Fibroblast of skin of left quadriceps (primary cell): ENCODE results near the gene SLC35A2.
"Not testable (repeated sequence)": the region's sequence is repeated elsewhere in the genome, so short reads cannot be mapped to it uniquely, and the experiment has no call there.

Experiments
- DNase-seq, 2 experiments: peaks; one replicate each; pipeline ENCODE4 v3.0.0-alpha.2; 2013; ENCODE audit warnings: low read depth in 2 of 2

SLC35A2 gene

GRCh38 chrX:48902776-48903175 lies 8.7 kb downstream of the SLC35A2 start:
- DNase-seq: no peak

DNA sequence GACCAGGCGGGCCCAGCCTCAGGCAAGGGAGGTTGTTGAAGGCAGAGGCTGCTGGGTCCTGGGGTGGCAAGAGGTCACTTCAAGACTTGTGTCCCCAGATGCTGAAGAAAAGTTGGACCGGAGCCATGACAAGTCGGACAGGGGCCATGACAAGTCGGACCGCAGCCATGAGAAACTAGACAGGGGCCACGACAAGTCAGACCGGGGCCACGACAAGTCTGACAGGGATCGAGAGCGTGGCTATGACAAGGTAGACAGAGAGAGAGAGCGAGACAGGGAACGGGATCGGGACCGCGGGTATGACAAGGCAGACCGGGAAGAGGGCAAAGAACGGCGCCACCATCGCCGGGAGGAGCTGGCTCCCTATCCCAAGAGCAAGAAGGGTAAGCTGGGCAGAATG lies 9.3 kb downstream of the SLC35A2 start:
- no peak for DNase-seq

DNA sequence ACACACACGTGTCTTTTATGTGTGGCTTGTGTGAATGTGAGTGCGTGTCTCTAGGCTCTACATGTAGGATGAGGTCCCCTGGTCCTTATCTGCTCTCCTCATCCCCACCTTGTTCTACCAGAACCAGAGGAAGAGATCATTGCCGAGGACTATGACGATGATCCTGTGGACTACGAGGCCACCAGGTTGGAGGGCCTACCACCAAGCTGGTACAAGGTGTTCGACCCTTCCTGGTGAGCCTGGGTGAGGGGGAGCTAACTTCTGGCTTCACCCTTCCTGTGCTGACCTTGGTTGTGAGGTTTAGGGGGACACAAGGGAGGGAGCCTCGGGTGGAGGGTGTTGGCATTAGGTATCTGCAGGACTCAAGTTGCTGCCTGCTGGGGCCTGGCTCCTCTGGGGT lies 10.4 kb downstream of the SLC35A2 start:
- DNase-seq: no peak

DNA sequence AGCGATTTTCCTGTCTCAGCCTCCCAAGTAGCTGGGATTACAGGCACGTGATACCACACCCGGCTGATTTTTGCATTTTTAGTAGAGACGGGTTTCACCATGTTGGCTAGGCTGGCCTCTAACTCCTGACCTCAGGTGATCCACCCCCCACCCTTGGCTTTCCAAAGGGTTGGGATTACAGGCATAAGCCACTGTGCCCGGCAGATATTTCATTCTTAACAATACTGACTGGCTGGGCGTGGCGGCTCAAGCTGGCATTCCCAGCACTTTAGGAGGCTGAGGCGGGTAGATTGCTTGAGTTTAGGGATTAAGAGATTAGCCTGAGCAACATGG lies 12.4 kb downstream of the SLC35A2 start:
- no peak for DNase-seq

DNA sequence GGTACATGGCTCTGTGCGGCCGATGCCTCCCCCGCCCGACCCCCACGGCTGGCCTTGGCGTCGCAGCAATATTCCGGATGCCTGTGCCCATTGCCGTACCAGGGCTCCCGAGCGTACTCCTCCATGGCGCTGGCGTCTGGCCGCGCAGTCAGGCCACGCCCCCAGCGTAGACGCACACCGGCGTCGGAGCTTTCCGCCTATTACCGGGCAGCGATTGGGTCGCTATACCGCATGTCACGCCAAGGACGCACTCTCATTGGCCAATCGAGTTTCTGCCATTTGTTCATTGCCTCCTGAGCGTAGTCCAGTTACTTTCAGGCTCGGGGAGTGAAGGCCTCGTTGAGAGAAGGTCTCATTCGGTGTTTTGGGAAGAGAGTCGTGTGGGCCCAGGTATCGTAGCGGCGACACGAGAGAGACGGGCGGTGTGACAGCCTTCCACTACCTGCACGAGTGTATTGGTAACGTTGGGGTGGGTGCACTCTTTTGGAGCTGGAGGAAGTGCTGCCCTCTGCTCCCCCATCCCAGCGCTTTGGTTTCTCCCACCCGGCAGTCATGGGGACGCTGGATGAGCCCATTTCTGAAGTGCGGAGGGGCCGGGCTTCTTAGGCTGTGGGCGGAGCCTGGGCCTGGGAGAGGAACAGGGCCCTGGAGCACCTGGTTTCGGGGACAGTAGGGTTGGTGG lies 13.7 kb downstream of the SLC35A2 start, which contains the start of the genes PQBP1 and TIMM17B:
PQBP1 (plus strand) TSS at position 306 of the 682 bp plus-strand sequence. CDS start 580 bp downstream, outside the sequence.
TIMM17B (minus strand) TSS at position 144 of the 682 bp plus-strand sequence; CDS start at position 125, 19 bp downstream.
- peak; percentile 91 to 92 for DNase-seq

DNA sequence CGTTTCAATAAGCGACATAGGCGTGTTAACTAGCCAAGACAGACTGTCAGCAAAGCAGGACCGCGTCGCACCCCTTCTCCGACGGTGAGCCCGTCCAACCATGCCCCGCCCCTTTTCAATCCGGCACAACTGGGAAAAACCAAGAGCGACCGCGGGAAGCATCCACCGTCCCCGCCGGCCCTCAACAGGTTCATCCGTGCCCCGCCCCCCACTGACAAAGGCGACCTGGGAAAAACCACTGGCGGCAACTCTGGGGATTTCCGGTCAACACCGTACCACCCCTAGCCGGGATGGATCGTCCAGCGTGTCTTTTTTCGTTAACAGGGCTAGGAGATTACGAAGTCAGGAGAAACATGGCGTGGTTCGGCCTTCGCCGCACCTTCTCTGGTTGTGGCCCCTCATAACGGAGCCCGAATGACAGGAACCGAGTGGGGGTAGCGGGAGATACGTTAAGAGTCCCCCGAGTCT lies 14.3 kb downstream of the SLC35A2 start:
- DNase-seq: no peak

GRCh38 chrX:48896611-48897011 lies 14.8 kb downstream of the SLC35A2 start:
- no peak for DNase-seq

- DNase-seq: no peak
Observed at GRCh38 chrX:48894891-48895290, 16.6 kb downstream of the SLC35A2 start.

DNA sequence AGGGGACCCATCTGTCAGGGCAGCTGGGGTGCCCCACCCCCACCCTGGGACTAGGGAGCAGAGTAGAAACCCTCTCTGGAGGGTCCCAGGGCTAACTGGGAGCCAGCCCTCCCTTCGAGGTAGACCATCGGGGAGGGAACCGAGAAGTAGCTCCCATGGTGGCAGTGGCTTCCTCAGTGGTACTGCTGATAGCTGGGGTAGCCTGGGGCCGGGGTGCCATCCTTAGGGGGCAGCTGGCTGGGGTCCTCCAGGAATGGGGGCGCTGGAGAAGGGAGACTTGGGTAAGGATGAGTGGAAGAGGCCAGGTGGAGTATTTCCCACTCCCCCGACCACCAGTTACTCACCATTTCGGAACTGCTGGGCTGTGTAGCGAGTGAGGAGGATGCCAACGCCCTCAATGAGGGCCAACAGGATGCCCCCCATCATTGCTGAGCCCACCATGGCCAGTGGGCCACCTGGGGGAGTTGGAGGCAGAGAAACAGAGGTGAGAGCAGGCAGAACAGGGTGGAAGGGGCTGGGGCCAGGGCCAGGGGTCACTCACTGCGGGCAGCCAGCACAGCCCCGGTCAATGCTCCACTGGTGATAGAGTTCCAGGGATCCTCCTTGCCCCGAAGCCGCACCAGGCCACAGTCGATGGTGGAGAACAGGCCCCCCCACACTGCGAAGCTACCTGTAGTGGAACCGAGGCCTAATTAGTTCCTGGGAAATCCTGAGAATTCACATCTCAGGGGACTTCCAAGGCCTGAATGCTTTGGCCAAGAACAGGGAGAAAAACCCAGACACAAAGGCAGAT lies 17.7 kb downstream of the SLC35A2 start:
- DNase-seq: no peak

- no peak for DNase-seq
Observed at GRCh38 chrX:48892896-48893295, 18.6 kb downstream of the SLC35A2 start.

- DNase-seq: peak in 1 of 2 experiments; percentile 54
Observed at GRCh38 chrX:48891402-48892288, 19.8 kb downstream of the SLC35A2 start.

DNA sequence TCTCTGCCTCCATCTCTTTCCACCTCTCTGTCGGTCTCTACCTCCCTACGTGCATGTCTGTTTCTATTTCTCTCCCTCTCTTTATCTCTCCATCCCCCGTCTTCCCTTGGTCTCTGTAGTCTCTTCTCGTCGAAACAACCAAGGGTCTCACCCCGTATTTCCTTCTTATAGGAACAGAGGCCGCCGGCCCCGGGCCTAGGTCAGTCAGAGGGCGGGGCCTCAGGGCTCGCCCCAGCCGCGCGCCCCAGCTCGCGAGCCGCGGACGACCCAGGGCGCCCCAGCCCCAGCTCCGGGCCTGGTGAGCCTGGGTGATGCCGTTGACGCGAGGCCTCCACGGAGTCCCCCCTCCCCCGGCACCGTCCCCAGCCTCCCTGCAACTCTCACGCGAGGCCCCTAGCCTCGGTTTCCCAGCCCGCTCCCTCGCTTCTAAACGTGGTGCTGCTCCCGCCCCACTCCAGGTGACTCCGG lies 20.5 kb downstream of the SLC35A2 start:
- no peak for DNase-seq

DNA sequence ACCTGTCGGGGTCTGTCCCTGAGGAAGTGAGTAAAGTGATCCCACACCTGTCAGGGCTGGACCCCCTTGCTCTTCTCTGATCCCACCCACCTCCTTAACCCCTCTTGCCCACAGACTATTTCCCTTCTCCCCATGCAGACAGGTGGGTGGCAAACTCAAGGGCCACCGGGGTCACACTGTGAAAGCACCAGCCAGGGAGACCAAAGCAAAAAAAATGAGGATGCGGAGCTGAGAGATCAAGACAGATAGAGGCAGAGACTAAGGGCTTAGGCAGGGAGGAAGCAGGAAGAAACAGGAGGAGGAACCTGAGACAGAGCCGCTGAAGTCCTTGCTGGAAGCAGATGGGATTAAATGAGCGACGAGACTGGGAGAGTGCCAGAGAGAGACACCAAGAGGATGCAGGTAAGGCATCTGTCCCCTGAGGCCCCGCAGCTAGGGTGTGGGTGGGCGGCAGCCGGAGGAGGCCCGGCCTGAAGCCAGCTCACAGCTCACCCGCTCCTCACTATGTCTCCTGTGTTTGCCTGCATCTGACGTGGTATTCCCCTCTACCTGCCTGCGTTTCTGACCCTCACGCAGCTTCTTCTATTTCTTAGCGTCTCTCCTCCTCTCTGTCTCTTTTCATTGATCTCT lies 21.0 kb downstream of the SLC35A2 start:
- DNase-seq: no peak

GRCh38 chrX:48886586-48886985 lies 24.9 kb downstream of the SLC35A2 start:
- not testable (repeated sequence) for DNase-seq

GRCh38 chrX:48883729-48884128 lies 27.7 kb downstream of the SLC35A2 start:
- no peak for DNase-seq

DNA sequence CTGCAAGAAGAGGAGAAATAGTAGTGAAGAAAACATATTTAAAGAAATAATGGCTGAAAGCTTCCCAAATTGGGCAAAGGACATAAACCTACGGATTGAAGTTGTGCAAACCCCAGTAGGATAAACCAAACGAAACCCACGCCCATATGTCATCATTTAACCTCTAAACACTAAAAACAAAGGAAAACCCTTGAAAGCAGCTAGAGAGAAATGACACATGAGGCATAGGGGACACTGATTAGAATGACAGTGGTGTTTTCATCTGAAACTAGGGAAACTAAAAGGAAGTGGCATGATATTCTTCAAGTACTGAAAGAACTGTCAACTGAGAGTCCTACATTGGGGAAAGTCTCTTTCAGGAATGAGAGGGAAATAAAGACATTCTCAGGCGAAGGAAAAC lies 34.5 kb downstream of the SLC35A2 start:
- DNase-seq: not testable (repeated sequence)

DNA sequence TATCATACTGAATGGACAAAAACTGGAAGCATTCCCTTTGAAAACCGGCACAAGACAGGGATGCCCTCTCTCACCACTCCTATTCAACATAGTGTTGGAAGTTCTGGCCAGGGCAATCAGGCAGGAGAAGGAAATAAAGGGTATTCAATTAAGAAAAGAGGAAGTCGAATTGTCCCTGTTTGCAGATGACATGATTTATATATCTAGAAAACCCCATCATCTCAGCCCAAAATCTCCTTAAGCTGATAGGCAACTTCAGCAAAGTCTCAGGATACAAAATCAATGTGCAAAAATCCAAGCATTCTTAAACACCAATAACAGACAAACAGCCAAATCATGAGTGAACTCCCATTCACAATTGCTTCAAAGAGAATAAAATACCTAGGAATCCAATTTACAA lies 39.4 kb downstream of the SLC35A2 start:
- DNase-seq: not testable (repeated sequence)

DNA sequence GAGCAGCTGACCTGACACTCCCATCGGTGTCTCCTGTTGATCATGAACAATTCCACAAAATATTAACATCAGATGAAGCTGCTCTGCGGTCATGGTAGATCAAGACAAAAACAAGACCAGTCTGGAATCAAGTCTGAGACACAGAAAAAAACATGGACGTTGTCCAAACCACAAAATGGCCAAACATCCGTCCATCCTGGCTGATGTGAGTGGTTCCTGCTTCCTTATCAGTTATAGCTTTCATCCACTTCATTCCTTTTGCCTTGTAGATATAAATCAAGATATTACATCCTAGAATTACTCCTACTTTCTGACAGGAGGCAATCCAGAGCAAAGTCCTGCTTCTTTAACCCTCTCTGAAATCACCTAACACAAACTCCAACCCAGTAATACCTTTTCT lies 47.2 kb downstream of the SLC35A2 start:
- peak in 1 of 2 experiments; percentile 9 for DNase-seq

- DNase-seq: no peak
Observed at GRCh38 chrX:48854898-48855297, 56.5 kb downstream of the SLC35A2 start.

- not testable (repeated sequence) for DNase-seq
Observed at GRCh38 chrX:48854121-48854804, 57.2 kb downstream of the SLC35A2 start.

- not testable (repeated sequence) for DNase-seq
Observed at GRCh38 chrX:48853494-48853893, 58.0 kb downstream of the SLC35A2 start.
